NCI-H526 treated with DMSO at 0.1 percent for 48 hours (cell line): ENCODE measurements around the gene ALG11.

Experiments
- DNase-seq: peaks from one replicate; lab custom pipeline; 2025; lab: John Stamatoyannopoulos, UW

ALG11 gene

GRCh38 chr13:51997186-51997585 is 15.0 kb upstream of the ALG11 start:
- DNase-seq = no peak

GRCh38 chr13:51997641-51998330 is 14.4 kb upstream of the ALG11 start:
- peak; percentile 75 for DNase-seq

GRCh38 chr13:51998723-51999509 is 13.3 kb upstream of the ALG11 start:
- DNase-seq = peak; percentile 59

GRCh38 chr13:51999510-51999911 is 12.7 kb upstream of the ALG11 start:
- DNase-seq = no peak

GRCh38 chr13:51999921-52000320 is 12.3 kb upstream of the ALG11 start:
- no peak for DNase-seq

- peak; percentile 63 for DNase-seq
Observed at GRCh38 chr13:52001120-52001731, 11.0 kb upstream of the ALG11 start.

GRCh38 chr13:52002361-52002760 is 9.8 kb upstream of the ALG11 start:
- DNase-seq = no peak

GRCh38 chr13:52003541-52003940 is 8.7 kb upstream of the ALG11 start:
- no peak for DNase-seq

- no peak for DNase-seq
Observed at GRCh38 chr13:52004511-52005170, 7.6 kb upstream of the ALG11 start.

- no peak for DNase-seq
Observed at GRCh38 chr13:52005841-52006522, 6.2 kb upstream of the ALG11 start.

GRCh38 chr13:52006523-52007245 is 5.5 kb upstream of the ALG11 start:
- DNase-seq = no peak

- DNase-seq = no peak
Observed at GRCh38 chr13:52009946-52010345, 2.3 kb upstream of the ALG11 start.

GRCh38 chr13:52010890-52011631 is 1.1 kb upstream of the ALG11 start, which contains the start of gene ATP7B:
TSS of gene ATP7B (minus strand) at chr13:52011450. CDS start at chr13:52011337, 113 bp downstream.
- peak; percentile 61 for DNase-seq

- DNase-seq = no peak
Observed at GRCh38 chr13:52012512-52012836, 276 bp downstream of the ALG11 start.

GRCh38 chr13:52016296-52016695 is 4.1 kb downstream of the ALG11 start:
- DNase-seq = no peak

- no peak for DNase-seq
Observed at GRCh38 chr13:52020191-52020590, 8.0 kb downstream of the ALG11 start.

GRCh38 chr13:52022356-52022755 is 10.2 kb downstream of the ALG11 start:
- DNase-seq = no peak

- no peak for DNase-seq
Observed at GRCh38 chr13:52024481-52024880, 12.3 kb downstream of the ALG11 start, which contains the start of gene UTP14C. TSS of gene UTP14C (plus strand) at chr13:52024691. CDS start at chr13:52028805, 4,114 bp downstream.

- DNase-seq = no peak
Observed at GRCh38 chr13:52025475-52026245, 13.5 kb downstream of the ALG11 start.

GRCh38 chr13:52026246-52026626 is 14.0 kb downstream of the ALG11 start:
- DNase-seq = no peak
